Prostate gland (tissue), 2 donors: Measurements from ENCODE around the gene ZNF248.

Experiments used
- CTCF ChIP-seq, 4 experiments: fragments of 200-600 bp in 2 of 4; fragments of 450-650 bp in 2 of 4; sonication (generic) in 2 of 4; IDR thresholded peaks; 1 replicate in 3 of 4; 2 replicates in 1 of 4; pipeline ENCODE4 v1.5.1; 2016 to 2019; ENCODE audit warnings: antibody characterized with exemption in 4 of 4, mild to moderate bottlenecking in 2 of 4, moderate library complexity in 2 of 4
- POLR2A ChIP-seq: fragments of 450-650 bp; IDR thresholded peaks from one replicate; pipeline ENCODE4 v1.6.1; 2016; ENCODE audit warnings: antibody characterized with exemption, mild to moderate bottlenecking
- POLR2AphosphoS5 ChIP-seq: sonication (generic); formaldehyde crosslinking; IDR thresholded peaks from one replicate; pipeline ENCODE4 v1.6.1; 2017; ENCODE audit warnings: antibody characterized with exemption

DNA sequence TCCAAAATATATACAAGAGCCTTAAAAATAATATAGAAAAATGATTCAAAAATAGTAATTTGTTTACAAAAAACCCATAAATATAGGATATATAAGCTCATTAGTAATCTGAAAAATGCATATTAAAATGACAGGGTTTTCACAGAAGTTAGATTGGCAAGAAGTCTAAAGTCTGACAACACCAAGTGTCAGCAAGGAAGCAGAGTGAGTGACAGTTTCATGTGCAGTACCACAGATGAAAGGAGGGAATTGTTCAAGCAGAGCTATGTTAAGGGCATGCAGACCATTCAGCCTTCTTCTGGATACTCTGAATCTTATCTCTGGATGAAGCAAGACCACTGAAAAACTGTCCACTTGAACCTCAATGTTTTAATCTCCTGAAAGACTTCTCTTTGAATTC, 55.9 kb downstream of the ZNF248 start:
- TF ChIP-seq CTCF (IDR thresholded peaks at IDR 0.05) (no peak), POLR2A (no peak), POLR2AphosphoS5 (no peak)
